GM21381 (cell line): ENCODE data around the gene CARD8.

ENCODE experiments used
- ATAC-seq: cut with Tn5 transposase; IDR thresholded peaks from one replicate; pipeline ENCODE4 v1.9.1; 2021; ENCODE audit warnings: mild to moderate bottlenecking, moderate library complexity; ENCODE audit not compliant: unreplicated experiment

The CARD8 gene

GRCh38 chr19:48175578-48175977, 80.1 kb downstream of the CARD8 start:
- ATAC-seq, result no peak

- ATAC-seq, result no peak
These were observed 81.2 kb downstream of the CARD8 start for GRCh38 chr19:48174445-48175030.

GRCh38 chr19:48171710-48172109, 84.0 kb downstream of the CARD8 start:
- ATAC-seq, result no peak

DNA sequence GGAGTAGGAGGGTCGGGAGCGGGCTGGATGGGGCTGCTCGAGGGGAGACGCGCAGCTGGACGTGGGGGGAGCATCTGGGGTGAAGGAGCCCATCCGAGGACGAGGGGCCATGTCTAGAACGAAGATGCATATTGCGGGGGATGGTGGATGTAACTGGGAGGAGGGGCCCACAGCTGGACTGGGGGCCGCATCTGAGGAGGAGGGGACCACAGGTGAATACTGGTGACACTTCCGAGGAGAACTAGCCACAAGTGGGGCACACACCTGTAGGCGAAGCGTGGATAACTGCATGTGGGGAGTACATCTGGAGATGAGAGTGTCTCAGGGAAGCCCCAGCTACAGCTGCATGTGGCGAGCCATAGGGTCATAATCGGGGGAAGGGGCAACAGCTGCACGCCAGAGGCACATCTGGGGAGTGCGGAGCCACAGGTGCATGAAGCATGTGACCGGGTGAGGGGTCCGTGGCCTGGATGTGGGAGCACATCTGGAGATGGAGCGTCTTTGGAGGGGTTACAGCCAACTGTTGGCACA, 84.8 kb downstream of the CARD8 start:
- ATAC-seq, result no peak

DNA sequence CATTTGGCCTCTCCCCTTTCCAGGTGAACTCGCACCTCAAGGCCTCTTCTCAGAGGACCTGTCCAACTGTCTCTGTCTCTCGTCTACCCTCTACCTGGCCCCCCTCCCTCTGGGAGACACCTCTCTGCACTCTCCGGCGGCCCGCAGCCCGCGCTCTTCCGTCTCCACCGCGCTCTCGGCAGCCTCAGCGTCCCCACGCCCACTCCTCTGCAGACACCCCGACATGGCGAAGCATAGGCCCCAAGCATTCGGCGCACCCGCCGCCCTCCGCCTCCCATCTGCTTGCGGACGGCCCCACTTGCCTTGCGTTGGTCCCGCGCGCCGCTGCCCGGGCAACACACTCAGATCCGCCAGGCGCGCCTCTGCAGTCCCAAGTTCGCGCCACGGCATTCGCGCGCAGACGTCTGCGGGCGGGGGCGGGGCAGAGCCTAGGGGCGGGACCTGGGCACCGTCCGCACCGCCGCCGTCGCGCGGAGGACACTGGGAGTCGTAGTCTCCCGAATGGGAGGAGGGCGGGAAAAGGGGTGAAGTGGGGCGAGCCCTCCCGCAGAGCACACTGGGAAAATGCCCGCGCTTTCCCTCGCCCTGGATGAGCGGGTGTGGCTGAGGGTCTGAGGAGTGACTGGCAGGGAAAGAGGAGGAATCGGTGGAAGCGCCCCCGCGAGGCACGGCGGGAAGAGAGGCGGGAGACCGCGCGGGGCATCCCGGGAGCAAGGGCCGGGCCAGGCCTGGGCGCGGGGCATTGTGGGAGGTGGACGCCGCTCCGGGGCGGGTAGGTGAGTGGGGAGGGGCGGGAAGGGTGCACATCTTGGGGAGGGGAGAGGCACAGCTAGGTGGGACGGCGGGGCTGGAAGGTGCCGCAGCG, 85.5 kb downstream of the CARD8 start, which contains the start of the genes LIG1 and ZSWIM9:
Gene LIG1, minus strand, starts transcription at position 406 of the 865 bp plus-strand sequence. CDS start 4,778 bp downstream, outside the sequence.
Gene ZSWIM9, plus strand, starts transcription at position 742 of the 865 bp plus-strand sequence. CDS start 1,123 bp downstream, outside the sequence.
- ATAC-seq, result peak; percentile 77

DNA sequence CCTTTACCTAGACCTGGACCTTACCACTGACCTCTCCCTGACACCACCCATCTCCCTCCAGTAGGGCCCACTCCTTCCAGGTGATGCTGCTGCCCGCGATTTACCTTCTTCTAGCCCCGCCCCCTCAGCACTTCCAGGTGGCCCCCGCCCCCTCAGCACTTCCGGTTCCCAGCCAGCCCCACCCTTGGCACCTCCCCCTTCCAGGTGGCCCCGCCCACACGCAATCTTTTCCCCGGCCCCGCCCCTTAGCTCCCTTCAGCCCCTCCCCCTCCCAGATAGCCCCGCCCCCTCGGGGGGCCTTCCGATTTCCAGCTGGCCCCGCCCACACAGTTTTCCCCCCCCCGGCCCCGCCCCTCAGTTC, 86.2 kb downstream of the CARD8 start:
- ATAC-seq, result peak; percentile 9

DNA sequence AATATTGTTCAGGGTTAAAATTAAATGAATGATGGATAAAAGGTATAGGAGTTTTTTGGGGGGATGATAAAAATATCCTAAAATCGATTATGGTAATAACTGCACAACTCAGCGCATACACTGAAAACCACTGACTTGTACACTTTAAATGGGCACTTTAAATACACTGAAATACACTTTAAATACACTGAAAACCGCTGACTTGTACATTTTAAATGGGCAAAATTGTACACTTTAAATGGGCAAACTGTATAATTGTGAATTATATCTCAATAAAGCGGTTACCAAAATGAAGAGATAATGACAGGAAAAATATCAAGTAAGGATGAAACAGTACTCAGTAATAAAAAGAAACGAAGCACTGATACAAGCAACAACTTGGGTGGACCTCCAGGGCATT, 87.0 kb downstream of the CARD8 start:
- ATAC-seq, result no peak

DNA sequence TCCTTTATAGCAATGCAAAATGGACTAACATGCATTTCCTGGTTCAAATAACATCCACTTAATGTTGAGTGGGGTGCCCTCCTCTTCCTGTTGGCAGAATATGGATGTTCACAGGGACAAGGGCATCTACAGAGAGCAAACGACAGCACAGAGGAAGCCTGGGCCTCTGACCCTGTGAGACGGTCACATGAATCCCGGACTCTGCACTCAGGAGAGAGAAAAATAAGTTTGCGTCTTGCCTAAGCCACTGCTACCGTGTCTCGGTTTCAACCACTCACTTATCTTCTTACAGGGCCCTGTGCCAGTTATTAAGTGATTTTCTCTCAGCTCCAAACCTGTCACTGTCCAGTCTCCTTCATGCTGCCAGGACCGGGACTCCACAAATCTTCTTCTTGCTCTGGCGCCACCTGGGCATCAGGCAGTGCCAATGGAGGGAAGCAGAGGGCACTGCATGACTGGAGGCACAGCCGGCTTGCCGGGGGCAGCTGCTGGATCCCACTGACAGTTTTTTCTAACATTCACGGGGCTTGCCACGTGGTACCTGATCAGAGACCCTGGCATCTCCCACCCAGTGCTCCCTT, 97.4 kb downstream of the CARD8 start:
- ATAC-seq, result no peak
